ENCODE results near the gene ZSCAN10. TPM values are rescaled to one million over a fixed set of nuclear protein-coding genes. Genes with fewer than 3 reads are reported as not detected.
A peak's percentile ranks its signal among the peaks of the same experiment; 100 is the strongest.

ZSCAN10 gene
- total and polyA plus RNA-seq, 2 of the 13 experiments (the other 11 are each of a cell fraction or from before 2014, with no cell fraction given) = not detected

- TF ChIP-seq ZBTB2 (CRISPR knock-in tag; IDR thresholded peaks at IDR 0.05; ENCODE audit: low read depth) (0 out of 2 replicates have a peak, but pooled peaks have one; percentile 40), E2F2 (CRISPR knock-in tag; IDR thresholded peaks at IDR 0.05; ENCODE audit: borderline replicate concordance) (0 out of 2 replicates have a peak, but pooled peaks have one; percentile 20), NCOA5 (CRISPR knock-in tag; IDR thresholded peaks at IDR 0.05) (no peak), ZBTB21 (CRISPR knock-in tag; IDR thresholded peaks at IDR 0.05) (no peak), ZNF616 (CRISPR knock-in tag; IDR thresholded peaks at IDR 0.05; ENCODE audit: low read depth) (no peak), ZSCAN29 (CRISPR knock-in tag; conservative IDR thresholded peaks at IDR 0.05) (no peak), SIX1 (CRISPR knock-in tag; IDR thresholded peaks at IDR 0.05; ENCODE audit: borderline replicate concordance) (no peak), ZNF710 (CRISPR knock-in tag; IDR thresholded peaks at IDR 0.05; ENCODE audit: borderline replicate concordance) (no peak), HES4 (CRISPR knock-in tag; IDR thresholded peaks at IDR 0.05; ENCODE audit: borderline replicate concordance) (0 out of 2 replicates have a peak, but pooled peaks have one; percentile 17), MED8 (CRISPR knock-in tag; IDR thresholded peaks at IDR 0.05; ENCODE audit: insufficient replicate concordance) (peak; percentile 53), E2F1 (CRISPR knock-in tag; IDR thresholded peaks at IDR 0.05) (no peak), ZNF772 (CRISPR knock-in tag; IDR thresholded peaks at IDR 0.05) (peak; percentile 73), ZNF142 (CRISPR knock-in tag; IDR thresholded peaks at IDR 0.05) (peak; percentile 36; the same call in 1 of the 2 replicates), TERF1 (CRISPR knock-in tag; IDR thresholded peaks at IDR 0.05) (no peak), ELF1 (CRISPR knock-in tag; IDR thresholded peaks at IDR 0.05) (peak; percentile 51; the same call in 1 of the 2 replicates)
These were observed 39.9 kb downstream of the ZSCAN10 start (continued) for GRCh38 chr16:3059041-3059722.
